Muscle layer of colon (tissue), 2 donors: Measurements from ENCODE around the gene ARHGAP30.
"Not testable (repeated sequence)": the region's sequence is repeated elsewhere in the genome, so short reads cannot be mapped to it uniquely, and the experiment has no call there.

Source experiments
- H3K27ac ChIP-seq: one replicate; pipeline ENCODE4 v1.7.0; 2013; ENCODE audit warnings: low read depth, mild to moderate bottlenecking, low read length, moderate library complexity
- H3K27me3 ChIP-seq, 2 donors: one replicate each; pipeline ENCODE4 v1.7.0; 2013; ENCODE audit warnings: low read length in 2 of 2, mild to moderate bottlenecking in 2 of 2; ENCODE audit not compliant: insufficient read depth in 2 of 2, control insufficient read depth in 1 of 2
- H3K36me3 ChIP-seq: one replicate; pipeline ENCODE4 v1.7.0; 2013; ENCODE audit warnings: mild to moderate bottlenecking, low read length; ENCODE audit not compliant: insufficient read depth
- H3K4me1 ChIP-seq: one replicate; pipeline ENCODE4 v1.7.0; 2013; ENCODE audit warnings: mild to moderate bottlenecking, low read length; ENCODE audit not compliant: insufficient read depth
- H3K4me3 ChIP-seq, 2 donors: one replicate each; pipeline ENCODE4 v1.7.0; 2013; ENCODE audit warnings: low read length in 2 of 2, low read depth in 1 of 2, mild to moderate bottlenecking in 1 of 2, moderate library complexity in 1 of 2
- H3K9ac ChIP-seq: one replicate; pipeline ENCODE4 v1.7.0; 2013; ENCODE audit warnings: low read length
- H3K9me3 ChIP-seq: one replicate; pipeline ENCODE4 v1.7.0; 2013; ENCODE audit warnings: mild to moderate bottlenecking, low read length
- donor health status: abdominal sarcoma.
- donor health status: Adenocarcinoma of cecum.

Gene ARHGAP30, protein sequence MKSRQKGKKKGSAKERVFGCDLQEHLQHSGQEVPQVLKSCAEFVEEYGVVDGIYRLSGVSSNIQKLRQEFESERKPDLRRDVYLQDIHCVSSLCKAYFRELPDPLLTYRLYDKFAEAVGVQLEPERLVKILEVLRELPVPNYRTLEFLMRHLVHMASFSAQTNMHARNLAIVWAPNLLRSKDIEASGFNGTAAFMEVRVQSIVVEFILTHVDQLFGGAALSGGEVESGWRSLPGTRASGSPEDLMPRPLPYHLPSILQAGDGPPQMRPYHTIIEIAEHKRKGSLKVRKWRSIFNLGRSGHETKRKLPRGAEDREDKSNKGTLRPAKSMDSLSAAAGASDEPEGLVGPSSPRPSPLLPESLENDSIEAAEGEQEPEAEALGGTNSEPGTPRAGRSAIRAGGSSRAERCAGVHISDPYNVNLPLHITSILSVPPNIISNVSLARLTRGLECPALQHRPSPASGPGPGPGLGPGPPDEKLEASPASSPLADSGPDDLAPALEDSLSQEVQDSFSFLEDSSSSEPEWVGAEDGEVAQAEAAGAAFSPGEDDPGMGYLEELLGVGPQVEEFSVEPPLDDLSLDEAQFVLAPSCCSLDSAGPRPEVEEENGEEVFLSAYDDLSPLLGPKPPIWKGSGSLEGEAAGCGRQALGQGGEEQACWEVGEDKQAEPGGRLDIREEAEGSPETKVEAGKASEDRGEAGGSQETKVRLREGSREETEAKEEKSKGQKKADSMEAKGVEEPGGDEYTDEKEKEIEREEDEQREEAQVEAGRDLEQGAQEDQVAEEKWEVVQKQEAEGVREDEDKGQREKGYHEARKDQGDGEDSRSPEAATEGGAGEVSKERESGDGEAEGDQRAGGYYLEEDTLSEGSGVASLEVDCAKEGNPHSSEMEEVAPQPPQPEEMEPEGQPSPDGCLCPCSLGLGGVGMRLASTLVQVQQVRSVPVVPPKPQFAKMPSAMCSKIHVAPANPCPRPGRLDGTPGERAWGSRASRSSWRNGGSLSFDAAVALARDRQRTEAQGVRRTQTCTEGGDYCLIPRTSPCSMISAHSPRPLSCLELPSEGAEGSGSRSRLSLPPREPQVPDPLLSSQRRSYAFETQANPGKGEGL

DNA sequence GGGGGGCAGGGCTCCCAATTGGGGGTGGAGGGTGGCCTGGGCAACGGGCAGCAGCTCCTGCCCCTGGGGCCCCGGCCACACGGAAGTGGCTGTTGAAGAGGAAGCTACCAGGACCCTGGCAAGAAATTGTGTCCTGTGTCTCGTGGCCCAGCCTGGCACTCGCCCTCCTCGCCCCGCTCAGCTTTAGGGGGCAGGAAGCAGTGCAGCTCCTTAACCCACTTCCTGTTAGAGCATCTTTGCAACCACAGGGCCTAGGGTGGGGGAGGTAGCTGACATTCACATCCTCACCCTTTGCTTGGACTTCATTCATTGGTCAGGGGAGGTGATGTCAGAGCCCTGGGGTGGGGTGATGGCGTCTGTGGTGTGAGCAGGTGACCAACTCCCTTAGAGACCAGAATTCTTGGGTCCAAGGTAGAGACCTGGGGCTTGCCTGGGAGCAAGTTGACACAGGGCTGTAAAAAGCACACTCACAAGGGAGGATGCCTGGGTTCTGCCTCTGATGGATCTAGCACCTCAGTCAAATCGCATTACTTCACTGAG is at the start of gene ARHGAP30:
Gene ARHGAP30, minus strand, starts transcription at position 161 of the 540 bp plus-strand sequence. CDS start 267 bp downstream, outside the sequence.
- H3K27me3 ChIP-seq: no peaks in the 10 kb centered on the region
- no peak within 1 kb of the TSS for H3K9ac ChIP-seq
- H3K4me3 ChIP-seq: peak within 1 kb of the TSS in 1 of 2 donors; percentile 27
- no peaks in the 10 kb centered on the region for H3K4me1 ChIP-seq
- H3K36me3 ChIP-seq: no peaks in the 10 kb centered on the region
- peak within 1 kb of the TSS; percentile 63 for H3K27ac ChIP-seq
- H3K9me3 ChIP-seq: no peaks in the 10 kb centered on the region

DNA sequence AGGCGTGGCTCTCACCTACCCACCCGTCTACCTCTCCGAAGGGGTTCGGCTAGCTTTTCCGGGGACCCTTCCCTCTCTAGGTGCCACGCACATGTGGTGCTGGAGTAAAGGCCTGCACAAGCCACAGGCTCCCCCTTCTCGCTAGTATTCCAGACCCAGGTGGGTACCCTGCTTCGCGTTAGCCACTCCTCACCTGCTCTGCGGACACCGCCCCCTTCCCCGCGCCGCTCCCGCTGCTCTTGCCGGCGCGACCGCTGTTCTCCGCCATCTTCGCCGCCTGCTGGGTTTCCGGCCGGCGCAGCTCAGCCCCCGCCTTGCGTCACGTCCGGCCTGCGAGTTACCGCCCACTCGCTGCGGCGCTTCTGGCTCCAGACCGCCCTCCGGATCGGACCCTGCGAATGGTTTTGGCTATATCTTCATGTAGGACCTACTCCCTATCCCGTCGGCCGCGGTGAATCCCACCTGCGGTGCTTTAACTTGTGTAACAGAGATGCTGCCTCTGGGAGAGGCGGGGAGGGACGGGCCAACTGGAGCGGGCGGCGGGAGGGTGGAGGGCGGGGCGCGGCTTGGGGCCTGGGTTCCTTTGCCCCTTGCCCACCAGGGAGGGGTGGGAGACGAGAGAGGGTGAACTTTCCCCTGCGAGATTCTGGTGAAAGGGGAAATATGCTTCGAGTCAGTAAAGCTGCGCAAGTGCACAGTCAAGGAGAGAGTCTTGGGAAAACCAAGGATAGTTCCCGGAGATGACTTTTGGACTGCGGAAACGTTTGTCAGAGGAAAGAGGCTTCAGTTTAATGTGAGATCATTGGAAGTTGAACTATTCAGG is 48.3 kb upstream of the ARHGAP30 start, which contains the start of the genes NIT1 and PFDN2:
Gene NIT1, plus strand, starts transcription at position 347 of the 823 bp plus-strand sequence. Its CDS starts 72 bp downstream, at position 419.
Gene PFDN2, minus strand, starts transcription at position 279 of the 823 bp plus-strand sequence. Its CDS starts 11 bp downstream, at position 268.
- no peaks in the 10 kb centered on the region for H3K27me3 ChIP-seq
- no peaks in the 10 kb centered on the region for H3K9me3 ChIP-seq
- H3K9ac ChIP-seq: peak within 1 kb of the TSS; percentile 87
- peaks cover 43% of the 10 kb centered on the region for H3K4me1 ChIP-seq
- peaks cover 32% of the 10 kb centered on the region for H3K36me3 ChIP-seq
- peak within 1 kb of the TSS; percentile 99 for H3K27ac ChIP-seq
- peak within 1 kb of the TSS; percentile 96 to 99 for H3K4me3 ChIP-seq

DNA sequence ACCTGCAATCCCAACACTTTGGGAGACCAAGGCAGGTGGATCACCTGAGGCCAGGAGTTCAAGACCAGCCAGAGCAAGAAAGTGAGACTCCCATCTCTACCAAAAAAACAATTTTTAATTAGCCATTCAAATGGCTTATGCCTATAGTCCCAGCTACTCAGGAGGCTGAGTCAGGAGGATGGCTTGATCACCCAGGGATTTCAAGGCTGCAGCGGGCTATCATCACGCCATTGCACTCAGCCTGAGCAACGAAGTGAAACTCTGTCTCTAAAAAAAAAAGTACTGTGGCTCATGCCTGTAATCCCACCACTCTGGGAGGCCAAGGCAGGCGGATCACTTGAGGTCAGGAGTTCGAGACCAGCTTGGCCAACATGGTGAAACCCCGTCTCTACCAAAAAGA is 46.3 kb upstream of the ARHGAP30 start:
- H3K4me1 ChIP-seq: peaks cover 43% of the 10 kb centered on the region
- not testable (repeated sequence) for H3K27ac ChIP-seq

DNA sequence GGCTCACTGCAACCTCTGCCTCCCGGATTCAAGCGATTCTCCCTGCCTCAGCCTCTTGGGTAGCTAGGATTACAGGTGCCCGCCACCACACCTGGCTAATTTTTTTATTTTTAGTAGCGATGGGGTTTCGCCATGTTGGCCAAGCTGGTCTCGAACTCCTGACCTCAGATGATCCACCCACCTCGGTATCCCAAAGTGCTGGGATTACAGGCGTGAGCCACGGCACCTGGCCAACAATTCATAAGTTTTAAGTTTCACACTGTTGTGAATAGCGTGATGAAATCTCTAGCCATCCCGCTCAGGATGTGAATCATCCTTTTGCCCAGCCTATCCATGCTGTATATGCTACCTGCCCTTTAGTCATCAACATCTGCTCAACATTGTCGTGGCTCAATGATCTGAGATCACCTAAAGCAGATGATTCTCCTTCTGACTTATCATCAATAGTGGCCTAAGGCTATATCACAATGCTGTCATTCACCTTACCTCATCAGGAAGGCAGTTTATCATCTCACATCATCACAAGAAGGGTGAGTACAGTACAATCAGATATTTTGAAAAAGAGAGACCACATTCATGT is 45.5 kb upstream of the ARHGAP30 start:
- H3K4me1 ChIP-seq: peaks cover 37% of the 10 kb centered on the region
- peaks cover 5% of the 10 kb centered on the region for H3K36me3 ChIP-seq
- no peaks in the 10 kb centered on the region for H3K9me3 ChIP-seq
- no peak overlapping the region for H3K4me3 ChIP-seq
- H3K27ac ChIP-seq: no peak overlapping the region
- no peak overlapping the region for H3K9ac ChIP-seq
- H3K27me3 ChIP-seq: no peaks in the 10 kb centered on the region

More for the DNA sequence above, 46.3 kb upstream of the ARHGAP30 start:
- H3K27me3 ChIP-seq, H3K9me3 ChIP-seq, H3K4me3 ChIP-seq, H3K9ac ChIP-seq: not testable (repeated sequence)
- H3K36me3 ChIP-seq: peaks cover 12% of the 10 kb centered on the region

DNA sequence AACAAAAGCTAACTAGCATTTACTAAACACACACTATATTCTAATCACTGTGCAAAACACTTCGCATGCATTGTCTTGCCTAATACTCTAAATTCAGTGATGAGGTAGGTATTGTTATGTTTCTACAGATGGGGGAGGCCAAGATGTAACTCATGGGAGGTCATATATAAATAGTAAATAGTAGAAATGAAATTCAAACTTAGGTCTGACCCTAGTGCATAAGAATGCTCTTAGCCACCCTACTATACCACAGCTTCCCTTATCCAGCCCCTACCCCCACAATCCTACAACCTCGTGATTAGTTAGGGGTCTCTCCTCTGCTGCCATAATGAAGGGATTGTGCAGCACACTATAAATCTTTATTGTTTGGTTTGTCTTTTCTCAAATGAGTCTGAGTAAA is 44.9 kb upstream of the ARHGAP30 start:
- no peaks in the 10 kb centered on the region for H3K36me3 ChIP-seq
- no peak overlapping the region for H3K9ac ChIP-seq
- H3K4me1 ChIP-seq: peaks cover 31% of the 10 kb centered on the region
- no peak overlapping the region for H3K27ac ChIP-seq
- no peak overlapping the region for H3K4me3 ChIP-seq
- H3K27me3 ChIP-seq: no peaks in the 10 kb centered on the region
- H3K9me3 ChIP-seq: no peaks in the 10 kb centered on the region

DNA sequence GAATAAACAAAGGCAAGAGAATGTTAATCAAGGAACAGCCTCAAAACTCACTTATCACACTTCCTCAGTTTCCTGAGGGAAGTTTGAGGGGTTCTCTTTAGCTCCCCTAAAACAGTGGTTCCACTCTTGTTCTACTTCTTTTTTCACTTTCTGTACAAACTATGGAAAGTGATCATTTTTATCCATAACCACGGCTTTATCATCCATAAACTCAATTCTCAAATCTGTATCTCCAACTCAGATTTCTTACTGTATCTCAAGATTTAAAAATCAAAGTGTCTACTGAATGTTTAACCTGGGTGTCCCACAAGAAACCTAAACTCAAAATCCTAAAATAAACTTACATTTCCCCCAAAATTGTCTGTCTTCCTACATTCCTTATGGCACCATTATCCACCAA is 44.2 kb upstream of the ARHGAP30 start:
- Histone ChIP-seq H3K36me3 (no peaks in the 10 kb centered on the region), H3K9me3 (no peaks in the 10 kb centered on the region), H3K4me1 (peaks cover 24% of the 10 kb centered on the region), H3K4me3 (no peak overlapping the region), H3K27ac (no peak overlapping the region), H3K9ac (no peak overlapping the region), H3K27me3 (no peaks in the 10 kb centered on the region)

DNA sequence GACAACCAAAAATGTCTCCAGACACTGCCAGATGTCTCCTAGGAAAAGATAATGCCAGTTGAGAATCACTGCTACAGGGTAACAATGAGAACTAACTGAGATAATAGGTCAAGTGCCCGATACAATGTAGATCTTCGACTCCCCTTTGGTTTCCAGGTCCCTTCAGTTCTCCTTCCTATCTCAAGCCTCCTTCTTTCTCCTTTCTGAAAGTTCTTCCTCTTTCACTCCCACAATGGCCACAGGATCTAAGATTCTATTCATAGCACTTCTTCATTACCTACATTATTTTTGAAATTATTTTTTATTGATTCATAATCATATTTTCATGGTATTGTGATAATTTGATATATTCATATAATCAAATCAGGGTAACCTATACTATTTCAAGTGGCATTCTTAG is 41.8 kb upstream of the ARHGAP30 start:
- Histone ChIP-seq H3K9me3 (no peaks in the 10 kb centered on the region), H3K27me3 (no peaks in the 10 kb centered on the region), H3K9ac (no peak overlapping the region), H3K4me3 (no peak overlapping the region), H3K27ac (no peak overlapping the region), H3K36me3 (no peaks in the 10 kb centered on the region), H3K4me1 (peaks cover 12% of the 10 kb centered on the region)

DNA sequence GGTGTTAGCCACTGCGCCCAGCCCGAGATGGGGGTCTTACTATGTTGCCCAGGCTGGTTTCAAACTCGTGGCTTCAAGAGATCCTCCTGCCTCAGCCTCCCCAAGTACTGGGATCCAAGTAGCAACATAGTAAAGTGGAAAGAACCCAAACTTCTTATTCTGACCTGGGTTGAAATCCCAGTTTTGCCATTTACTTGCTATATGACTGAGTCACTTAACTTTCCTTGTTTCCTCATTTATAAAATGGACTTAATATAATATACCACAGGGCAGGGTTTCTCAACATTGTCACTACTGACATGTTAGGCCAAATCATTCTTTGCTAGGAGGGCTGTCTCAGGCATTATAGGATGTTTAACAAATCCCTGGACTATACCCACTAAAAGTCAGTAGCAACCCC is 41.4 kb upstream of the ARHGAP30 start:
- Histone ChIP-seq H3K27me3 (no peaks in the 10 kb centered on the region), H3K9me3 (no peaks in the 10 kb centered on the region), H3K4me3 (no peak overlapping the region)

DNA sequence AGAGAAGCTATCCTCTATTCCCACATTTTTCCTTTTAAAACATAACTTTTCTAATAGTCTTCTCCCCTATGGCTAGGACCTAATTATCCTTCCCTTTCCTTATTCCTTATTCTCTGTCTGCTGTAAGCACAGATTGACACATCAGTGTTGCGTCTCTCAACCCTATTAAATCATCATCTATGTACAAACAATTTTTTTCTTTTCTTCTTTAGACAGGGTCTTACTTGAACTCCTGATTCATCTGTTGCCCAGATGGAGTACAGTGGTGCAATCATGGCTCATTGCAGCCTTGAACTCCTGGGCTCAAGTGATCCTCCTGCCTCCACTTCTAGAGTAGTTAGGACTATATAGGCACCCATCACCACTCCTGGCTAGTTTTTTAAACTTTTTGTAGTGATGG is 36.7 kb upstream of the ARHGAP30 start:
- Histone ChIP-seq H3K4me3 (no peak overlapping the region), H3K27ac (no peak overlapping the region), H3K9ac (no peak overlapping the region), H3K4me1 (no peaks in the 10 kb centered on the region), H3K27me3 (no peaks in the 10 kb centered on the region), H3K9me3 (no peaks in the 10 kb centered on the region), H3K36me3 (peaks cover 8% of the 10 kb centered on the region)

More for the DNA sequence above, 41.4 kb upstream of the ARHGAP30 start:
- H3K27ac ChIP-seq: no peak overlapping the region
- H3K36me3 ChIP-seq: no peaks in the 10 kb centered on the region
- H3K9ac ChIP-seq: no peak overlapping the region
- peaks cover 8% of the 10 kb centered on the region for H3K4me1 ChIP-seq

DNA sequence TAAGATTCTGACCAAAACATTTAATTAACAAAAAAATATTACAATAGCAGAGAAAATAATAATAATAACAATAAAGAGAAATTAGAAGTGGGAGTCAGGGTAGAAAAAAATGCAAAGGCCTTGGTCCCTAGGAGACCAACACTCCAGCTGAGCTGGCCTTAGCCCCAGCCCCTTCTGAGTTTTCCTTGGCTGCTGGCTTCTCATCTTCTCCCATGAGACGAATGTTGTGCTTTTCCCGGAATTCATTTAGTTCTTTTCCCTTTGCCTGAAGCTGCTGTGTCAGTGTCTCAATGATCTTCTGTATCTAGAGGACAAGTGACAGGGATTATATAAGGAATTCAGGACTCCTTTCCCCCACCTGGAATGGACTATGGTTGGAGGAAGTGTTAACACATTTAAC is 30.9 kb upstream of the ARHGAP30 start:
- Histone ChIP-seq H3K27ac (no peak overlapping the region), H3K9me3 (no peaks in the 10 kb centered on the region), H3K9ac (no peak overlapping the region), H3K27me3 (no peaks in the 10 kb centered on the region), H3K4me3 (no peak overlapping the region), H3K36me3 (peaks cover 19% of the 10 kb centered on the region), H3K4me1 (peaks cover 7% of the 10 kb centered on the region)
